ENCODE data around the gene MAD1L1. TPM values are rescaled to one million over a fixed set of nuclear protein-coding genes. Genes with fewer than 3 reads are reported as not detected.
A peak's percentile ranks its signal among the peaks of the same experiment; 100 is the strongest.

Gene MAD1L1
- total and polyA plus RNA-seq, 5 donors from 2014 or later: 225 to 380 (median 300) TPM

DNA sequence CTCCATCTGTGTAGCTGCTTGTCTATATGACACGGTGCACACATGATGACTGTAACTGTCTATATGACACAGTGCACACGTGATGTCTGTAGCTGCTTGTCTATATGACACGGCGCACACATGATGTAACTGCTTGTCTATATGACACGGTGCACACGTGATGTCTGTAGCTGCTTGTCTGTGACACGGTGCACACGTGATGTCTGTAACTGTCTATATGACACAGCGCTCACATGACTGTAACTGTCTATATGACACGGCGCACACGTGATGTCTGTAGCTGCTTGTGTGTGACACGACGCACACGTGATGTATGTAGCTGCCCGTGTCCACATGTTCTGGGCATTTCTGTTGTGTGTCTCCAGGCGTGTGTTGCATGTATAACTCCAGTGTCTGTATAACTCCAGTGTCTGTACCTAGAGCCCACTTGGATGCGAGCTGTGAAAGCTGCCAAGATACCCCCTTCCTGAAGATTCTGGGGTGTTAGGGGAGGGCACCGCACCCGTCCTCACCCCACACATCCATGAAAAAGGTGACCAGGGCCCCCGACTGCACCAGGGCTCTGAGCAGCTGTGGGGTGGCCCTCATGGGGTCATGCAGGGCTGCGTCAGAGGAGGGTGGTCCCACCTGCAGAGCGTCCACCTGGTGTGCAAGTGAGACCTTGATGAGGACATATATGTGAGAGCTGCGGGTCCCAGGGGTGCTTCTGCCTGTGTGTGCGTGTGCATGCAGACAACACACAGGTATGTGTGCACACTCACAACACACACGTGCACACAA is 424.7 kb downstream of the MAD1L1 start:
- Mint-ChIP-seq H3K4me1 (no peaks in the 10 kb centered on the region), H3K27me3 (peaks cover 6% of the 10 kb centered on the region)

DNA sequence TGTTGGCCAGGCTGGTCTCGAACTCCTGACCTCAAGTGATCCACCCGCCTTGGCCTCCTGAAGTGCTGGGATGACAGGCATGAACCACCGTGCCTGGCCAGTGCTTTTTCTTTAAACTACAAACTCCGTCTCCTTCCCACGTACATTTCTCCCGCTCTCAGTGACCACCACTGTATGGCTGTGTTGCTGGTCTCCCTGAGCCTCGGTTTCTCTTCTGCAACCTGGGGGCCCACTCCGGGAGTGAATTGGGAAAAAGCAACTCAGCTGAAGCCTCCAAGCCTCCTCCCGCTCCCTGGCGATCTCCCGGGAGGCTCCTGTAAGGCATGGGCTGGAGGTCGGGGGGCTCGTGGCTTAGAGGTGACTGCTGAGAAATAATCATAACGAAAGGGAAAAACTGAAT is 426.4 kb downstream of the MAD1L1 start:
- H3K27ac Mint-ChIP-seq: no peak overlapping the region
- Histone ChIP-seq H3K4me1 (ENCODE audit: control insufficient read depth, insufficient read depth, low read length, poor library complexity, severe bottlenecking) (no peaks in the 10 kb centered on the region), H3K9me3 (ENCODE audit: control insufficient read depth in 2 of 2, low read length in 2 of 2) (no peaks in the 10 kb centered on the region), H3K27me3 (ENCODE audit: control insufficient read depth, insufficient read depth, low read length) (no peaks in the 10 kb centered on the region), H3K4me3 (ENCODE audit: low read depth, low read length) (no peak overlapping the region), H3K36me3 (ENCODE audit: control insufficient read depth, insufficient read depth, low read length) (no peaks in the 10 kb centered on the region), H3K27ac (ENCODE audit: insufficient read depth, low read length, poor library complexity, severe bottlenecking) (no peak overlapping the region)
- H3K4me1 Mint-ChIP-seq: no peaks in the 10 kb centered on the region
- H3K36me3 Mint-ChIP-seq: no peaks in the 10 kb centered on the region
- H3K4me3 Mint-ChIP-seq: no peak overlapping the region
- DNase-seq: no peak
- no peak for ATAC-seq (ENCODE audit: low read depth in 2 of 2)
- H3K27me3 Mint-ChIP-seq: peaks cover 20% of the 10 kb centered on the region
- H3K9me3 Mint-ChIP-seq: peaks cover 0 to 2% (median 0%) of the 10 kb centered on the region in 7 donors

More for the DNA sequence above, 424.7 kb downstream of the MAD1L1 start:
- ATAC-seq (ENCODE audit: low read depth in 2 of 2) (no peak), DNase-seq (no peak)
- H3K27me3 ChIP-seq (ENCODE audit: control insufficient read depth, insufficient read depth, low read length): no peaks in the 10 kb centered on the region
- H3K27ac Mint-ChIP-seq: no peak overlapping the region
- peaks cover 0 to 2% (median 0%) of the 10 kb centered on the region in 7 donors for H3K9me3 Mint-ChIP-seq
- H3K36me3 Mint-ChIP-seq: no peaks in the 10 kb centered on the region
- H3K27ac ChIP-seq (ENCODE audit: insufficient read depth, low read length, poor library complexity, severe bottlenecking): no peak overlapping the region
- H3K4me3 Mint-ChIP-seq: no peak overlapping the region
- no peaks in the 10 kb centered on the region for H3K4me1 ChIP-seq (ENCODE audit: control insufficient read depth, insufficient read depth, low read length, poor library complexity, severe bottlenecking)
- no peak overlapping the region for H3K4me3 ChIP-seq (ENCODE audit: low read depth, low read length)
- H3K36me3 ChIP-seq (ENCODE audit: control insufficient read depth, insufficient read depth, low read length): no peaks in the 10 kb centered on the region
- H3K9me3 ChIP-seq (ENCODE audit: control insufficient read depth in 2 of 2, low read length in 2 of 2): no peaks in the 10 kb centered on the region

DNA sequence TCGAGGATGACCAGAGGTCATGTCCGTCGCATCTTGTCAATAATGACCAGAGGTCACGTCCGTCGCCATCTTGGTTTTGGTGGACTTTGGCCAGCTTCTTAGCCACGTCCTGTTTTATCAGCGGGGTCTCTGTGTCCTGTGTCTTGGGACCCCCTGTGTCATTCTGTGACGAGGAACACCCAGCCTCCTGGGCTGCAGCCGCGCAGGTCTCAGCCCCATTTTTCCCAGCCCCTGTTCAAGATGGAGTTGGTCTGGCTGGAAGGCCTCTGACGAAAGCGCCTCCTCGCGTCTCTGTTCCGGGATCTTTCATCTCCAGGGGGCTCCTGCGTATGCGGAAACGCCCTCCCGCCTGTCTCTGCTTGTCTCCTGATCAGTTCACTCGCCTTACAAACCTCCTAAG is 428.4 kb downstream of the MAD1L1 start:
- Histone ChIP-seq H3K9me3 (ENCODE audit: control insufficient read depth in 2 of 2, low read length in 2 of 2) (no peaks in the 10 kb centered on the region), H3K27ac (ENCODE audit: insufficient read depth, low read length, poor library complexity, severe bottlenecking) (no peak overlapping the region), H3K27me3 (ENCODE audit: control insufficient read depth, insufficient read depth, low read length) (no peaks in the 10 kb centered on the region), H3K36me3 (ENCODE audit: control insufficient read depth, insufficient read depth, low read length) (no peaks in the 10 kb centered on the region), H3K4me3 (ENCODE audit: low read depth, low read length) (no peak overlapping the region), H3K4me1 (ENCODE audit: control insufficient read depth, insufficient read depth, low read length, poor library complexity, severe bottlenecking) (no peaks in the 10 kb centered on the region)
- H3K9me3 Mint-ChIP-seq: peaks cover 0 to 2% (median 0%) of the 10 kb centered on the region in 7 donors
- H3K27me3 Mint-ChIP-seq: peaks cover 30% of the 10 kb centered on the region
- H3K36me3 Mint-ChIP-seq: no peaks in the 10 kb centered on the region
- no peak overlapping the region for H3K27ac Mint-ChIP-seq
- H3K4me1 Mint-ChIP-seq: no peaks in the 10 kb centered on the region
- ATAC-seq (ENCODE audit: low read depth in 2 of 2): no peak
- DNase-seq: no peak
- no peak overlapping the region for H3K4me3 Mint-ChIP-seq

DNA sequence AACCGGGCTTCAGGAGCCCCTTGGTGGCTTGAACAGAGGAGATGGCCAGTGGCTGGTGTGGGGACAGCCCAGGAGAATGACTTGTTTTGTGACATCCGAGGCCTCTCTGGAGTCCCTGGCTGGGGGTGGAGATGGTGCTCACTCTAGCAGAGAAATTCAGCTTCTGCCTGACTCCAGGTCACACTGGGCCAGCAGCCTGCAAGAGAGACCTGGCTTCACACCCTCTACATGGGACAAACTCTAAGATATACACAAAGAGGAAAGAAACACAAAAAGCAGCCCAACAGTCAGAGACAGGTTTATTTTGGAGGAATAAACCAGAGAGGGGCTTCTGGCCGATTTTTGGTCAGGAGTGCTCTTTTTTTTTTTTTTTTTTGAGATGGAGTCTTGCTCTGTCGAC is 429.8 kb downstream of the MAD1L1 start:
- Mint-ChIP-seq H3K4me3 (no peak overlapping the region), H3K36me3 (no peaks in the 10 kb centered on the region), H3K9me3 (peaks cover 0 to 2% (median 0%) of the 10 kb centered on the region in 7 donors), H3K4me1 (no peaks in the 10 kb centered on the region), H3K27me3 (peaks cover 37% of the 10 kb centered on the region), H3K27ac (no peak overlapping the region)
- ATAC-seq (ENCODE audit: low read depth in 2 of 2) (no peak), DNase-seq (no peak)
- Histone ChIP-seq H3K4me1 (ENCODE audit: control insufficient read depth, insufficient read depth, low read length, poor library complexity, severe bottlenecking) (no peaks in the 10 kb centered on the region), H3K4me3 (ENCODE audit: low read depth, low read length) (no peak overlapping the region), H3K27ac (ENCODE audit: insufficient read depth, low read length, poor library complexity, severe bottlenecking) (no peak overlapping the region), H3K36me3 (ENCODE audit: control insufficient read depth, insufficient read depth, low read length) (no peaks in the 10 kb centered on the region), H3K9me3 (ENCODE audit: control insufficient read depth in 2 of 2, low read length in 2 of 2) (no peaks in the 10 kb centered on the region), H3K27me3 (ENCODE audit: control insufficient read depth, insufficient read depth, low read length) (no peaks in the 10 kb centered on the region)

DNA sequence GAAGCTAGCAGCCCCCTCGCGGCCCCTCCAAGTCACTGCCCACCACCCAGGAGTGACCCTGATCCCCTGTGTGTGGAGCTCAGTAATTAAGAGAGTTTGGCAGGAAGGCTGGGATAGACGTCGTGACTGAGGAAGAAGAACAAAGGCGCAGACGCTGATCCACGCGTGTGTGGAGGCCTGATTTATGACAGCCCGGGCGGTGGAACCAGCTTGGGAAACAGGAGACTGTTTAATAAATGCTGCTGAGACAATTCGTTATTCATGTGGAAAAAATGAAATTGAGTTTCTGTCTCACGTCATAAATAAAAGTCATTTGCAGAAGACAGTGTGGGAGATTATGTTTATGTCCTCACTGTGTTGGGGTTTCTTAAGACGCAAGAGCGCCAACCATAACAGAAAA is 431.8 kb downstream of the MAD1L1 start:
- H3K4me3 Mint-ChIP-seq: no peak overlapping the region
- H3K27ac Mint-ChIP-seq: no peak overlapping the region
- ATAC-seq (ENCODE audit: low read depth in 2 of 2): no peak
- H3K4me3 ChIP-seq (ENCODE audit: low read depth, low read length): no peak overlapping the region
- H3K36me3 ChIP-seq (ENCODE audit: control insufficient read depth, insufficient read depth, low read length): no peaks in the 10 kb centered on the region
- peaks cover 5% of the 10 kb centered on the region for H3K27me3 ChIP-seq (ENCODE audit: control insufficient read depth, insufficient read depth, low read length)
- peaks cover 0 to 4% (median 2%) of the 10 kb centered on the region in 7 donors for H3K9me3 Mint-ChIP-seq
- peaks cover 50% of the 10 kb centered on the region for H3K27me3 Mint-ChIP-seq
- no peak overlapping the region for H3K27ac ChIP-seq (ENCODE audit: insufficient read depth, low read length, poor library complexity, severe bottlenecking)
- no peaks in the 10 kb centered on the region for H3K4me1 Mint-ChIP-seq
- peaks cover 4% of the 10 kb centered on the region for H3K36me3 Mint-ChIP-seq
- no peak for DNase-seq
- no peaks in the 10 kb centered on the region for H3K4me1 ChIP-seq (ENCODE audit: control insufficient read depth, insufficient read depth, low read length, poor library complexity, severe bottlenecking)
- H3K9me3 ChIP-seq (ENCODE audit: control insufficient read depth in 2 of 2, low read length in 2 of 2): no peaks in the 10 kb centered on the region

DNA sequence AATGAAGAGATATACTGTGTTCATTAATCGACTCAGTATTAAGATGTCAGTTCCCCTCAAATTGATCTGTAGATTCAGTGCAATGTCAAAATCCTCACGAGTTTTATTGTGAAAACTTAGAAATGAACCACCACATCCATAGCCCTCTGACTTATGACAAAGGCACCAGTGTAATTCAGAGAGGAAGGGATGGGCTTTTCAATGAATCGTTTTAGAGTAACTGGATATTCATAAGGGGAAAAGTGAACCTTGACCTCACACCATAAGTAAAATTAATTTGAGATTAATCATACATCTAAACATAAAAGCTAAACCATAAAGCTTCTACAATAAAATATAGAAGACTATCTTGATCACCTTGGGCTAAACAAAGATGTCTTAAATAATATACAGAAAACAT is 434.6 kb downstream of the MAD1L1 start:
- no peak overlapping the region for H3K4me3 ChIP-seq (ENCODE audit: low read depth, low read length)

DNA sequence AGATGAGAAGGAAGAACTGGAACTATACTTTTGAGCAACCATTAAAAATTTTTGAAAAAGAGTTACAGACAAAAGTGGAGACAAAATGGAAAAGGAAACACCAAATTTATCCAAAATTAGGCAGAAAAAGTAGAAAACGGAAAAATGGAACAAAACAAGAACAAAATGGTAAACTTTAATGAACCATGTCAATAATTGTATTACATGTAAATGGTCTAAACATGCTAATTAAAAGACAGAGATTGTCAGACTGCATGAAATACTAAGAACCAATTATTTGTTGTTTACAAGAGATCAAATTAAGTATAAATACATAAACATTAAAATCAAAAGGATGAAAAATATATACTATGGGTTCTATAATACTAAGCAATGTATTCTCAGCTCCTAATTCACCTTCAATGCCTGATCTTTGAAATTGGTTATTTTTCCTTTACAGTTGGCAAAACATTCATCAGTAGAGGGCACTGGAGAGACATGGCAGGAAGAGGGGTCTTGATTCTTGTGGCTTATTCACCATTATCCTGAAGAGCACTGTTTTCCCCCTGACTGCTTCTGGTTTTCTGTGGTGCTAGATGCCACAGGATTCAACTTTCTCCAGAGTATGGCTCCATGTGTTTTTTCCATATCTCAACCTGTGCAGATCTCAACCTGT is 437.7 kb downstream of the MAD1L1 start:
- H3K9me3 ChIP-seq (ENCODE audit: control insufficient read depth in 2 of 2, low read length in 2 of 2): peaks cover 21 to 23% of the 10 kb centered on the region in 2 experiments
- DNase-seq (peak in 1 of 3 donors; percentile 46), ATAC-seq (ENCODE audit: low read depth in 2 of 2) (no peak)
- H3K4me3 ChIP-seq (ENCODE audit: low read depth, low read length): no peak overlapping the region
- H3K4me1 Mint-ChIP-seq: no peaks in the 10 kb centered on the region
- peaks cover 16% of the 10 kb centered on the region for H3K27me3 ChIP-seq (ENCODE audit: control insufficient read depth, insufficient read depth, low read length)
- H3K9me3 Mint-ChIP-seq: peaks cover 3 to 22% (median 9%) of the 10 kb centered on the region in 7 donors
- peaks cover 48% of the 10 kb centered on the region for H3K27me3 Mint-ChIP-seq
- H3K36me3 Mint-ChIP-seq: peaks cover 5% of the 10 kb centered on the region
- H3K27ac Mint-ChIP-seq: no peak overlapping the region
- peaks cover 4% of the 10 kb centered on the region for H3K36me3 ChIP-seq (ENCODE audit: control insufficient read depth, insufficient read depth, low read length)
- H3K4me1 ChIP-seq (ENCODE audit: control insufficient read depth, insufficient read depth, low read length, poor library complexity, severe bottlenecking): no peaks in the 10 kb centered on the region
- no peak overlapping the region for H3K27ac ChIP-seq (ENCODE audit: insufficient read depth, low read length, poor library complexity, severe bottlenecking)
- H3K4me3 Mint-ChIP-seq: no peak overlapping the region

More for the DNA sequence above, 434.6 kb downstream of the MAD1L1 start:
- Mint-ChIP-seq H3K27ac (no peak overlapping the region), H3K9me3 (peaks cover 4 to 22% (median 9%) of the 10 kb centered on the region in 7 donors), H3K4me1 (no peaks in the 10 kb centered on the region), H3K4me3 (no peak overlapping the region), H3K27me3 (peaks cover 66% of the 10 kb centered on the region), H3K36me3 (peaks cover 5% of the 10 kb centered on the region)
- Histone ChIP-seq H3K36me3 (ENCODE audit: control insufficient read depth, insufficient read depth, low read length) (peaks cover 4% of the 10 kb centered on the region), H3K27ac (ENCODE audit: insufficient read depth, low read length, poor library complexity, severe bottlenecking) (no peak overlapping the region), H3K9me3 (ENCODE audit: control insufficient read depth in 2 of 2, low read length in 2 of 2) (peaks cover 19 to 21% of the 10 kb centered on the region in 2 experiments), H3K27me3 (ENCODE audit: control insufficient read depth, insufficient read depth, low read length) (peaks cover 16% of the 10 kb centered on the region), H3K4me1 (ENCODE audit: control insufficient read depth, insufficient read depth, low read length, poor library complexity, severe bottlenecking) (no peaks in the 10 kb centered on the region)
- DNase-seq: no peak
- ATAC-seq (ENCODE audit: low read depth in 2 of 2): no peak
